GM19238 (cell line): Measurements from ENCODE around the gene CAPN8.
"Not testable (repeated sequence)": the region's sequence is repeated elsewhere in the genome, so short reads cannot be mapped to it uniquely, and the experiment has no call there.

Experiments used
- DNase-seq: peaks from one replicate; pipeline ENCODE4 v3.0.0; 2011; ENCODE audit warnings: low spot score; ENCODE audit not compliant: insufficient read length

Gene CAPN8

GRCh38 chr1:223531742-223532341 is 133.7 kb downstream of the CAPN8 start:
- no peak for DNase-seq

- DNase-seq: no peak
Observed at GRCh38 chr1:223525957-223526356, 139.5 kb downstream of the CAPN8 start.

GRCh38 chr1:223525546-223525945 is 140.0 kb downstream of the CAPN8 start:
- DNase-seq: no peak

DNA sequence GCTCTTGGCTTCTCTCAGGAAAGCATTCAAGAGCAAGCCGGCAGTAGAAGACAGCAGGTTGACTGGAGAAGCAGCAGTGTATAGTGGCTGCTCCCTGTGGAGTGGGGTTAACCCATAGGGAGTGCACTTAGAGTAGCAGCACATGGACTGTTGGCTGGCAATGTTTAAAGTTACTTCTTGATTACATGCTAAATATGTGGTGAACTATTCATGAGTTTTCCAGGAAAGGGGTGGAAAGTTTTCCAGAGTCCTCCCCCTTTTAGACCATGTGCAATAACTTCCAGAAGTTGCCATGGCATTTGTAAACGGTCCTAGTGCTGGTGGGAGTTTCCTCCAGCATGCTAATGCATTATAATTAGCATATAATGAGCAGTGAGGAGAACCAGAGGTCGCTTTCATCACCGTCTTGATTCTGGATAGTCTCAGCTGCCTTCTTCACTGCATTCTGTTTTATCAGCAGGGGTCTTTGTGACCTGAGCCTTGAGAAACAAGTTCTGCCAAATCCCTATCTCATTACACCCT is 140.5 kb downstream of the CAPN8 start:
- no peak for DNase-seq

DNA sequence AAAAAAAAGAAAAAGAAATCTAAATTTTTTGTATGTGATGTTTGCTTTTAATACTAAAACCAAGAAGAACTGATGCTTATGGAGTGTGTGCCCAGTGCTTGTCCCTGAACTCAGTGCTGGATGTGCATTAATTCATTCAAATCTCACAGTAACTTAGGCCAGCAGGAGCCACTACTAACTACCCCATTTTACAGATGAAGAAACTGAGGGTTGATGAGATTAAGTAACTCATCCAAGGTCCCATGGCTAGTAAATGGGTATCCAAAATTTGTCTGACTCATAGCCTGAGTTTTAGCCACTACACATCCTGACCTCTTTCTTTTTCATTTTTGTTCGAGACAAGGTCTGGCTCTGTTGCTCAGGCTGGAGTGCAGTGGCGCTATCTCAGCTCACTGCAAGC is 144.4 kb downstream of the CAPN8 start:
- DNase-seq: no peak

GRCh38 chr1:223520200-223520599 is 145.3 kb downstream of the CAPN8 start:
- no peak for DNase-seq

DNA sequence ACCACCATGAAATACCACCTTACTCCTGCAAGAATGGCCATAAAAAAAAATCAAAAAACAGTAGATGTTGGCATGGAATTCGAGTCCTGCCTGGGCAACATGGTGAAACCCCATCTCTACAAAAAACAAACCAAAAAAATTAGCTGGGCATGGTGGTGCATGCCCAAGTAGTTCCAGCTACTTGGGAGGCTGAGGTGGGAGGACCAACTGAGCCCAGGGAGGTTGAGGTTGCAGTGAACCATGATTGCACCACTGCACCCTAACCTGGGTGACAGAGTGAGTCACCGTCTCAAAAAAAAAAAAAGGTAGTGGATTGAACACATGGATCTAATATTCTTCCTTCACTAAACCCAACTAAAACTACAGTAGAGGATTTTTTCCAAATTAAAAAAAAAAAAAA is 146.4 kb downstream of the CAPN8 start:
- DNase-seq: no peak

DNA sequence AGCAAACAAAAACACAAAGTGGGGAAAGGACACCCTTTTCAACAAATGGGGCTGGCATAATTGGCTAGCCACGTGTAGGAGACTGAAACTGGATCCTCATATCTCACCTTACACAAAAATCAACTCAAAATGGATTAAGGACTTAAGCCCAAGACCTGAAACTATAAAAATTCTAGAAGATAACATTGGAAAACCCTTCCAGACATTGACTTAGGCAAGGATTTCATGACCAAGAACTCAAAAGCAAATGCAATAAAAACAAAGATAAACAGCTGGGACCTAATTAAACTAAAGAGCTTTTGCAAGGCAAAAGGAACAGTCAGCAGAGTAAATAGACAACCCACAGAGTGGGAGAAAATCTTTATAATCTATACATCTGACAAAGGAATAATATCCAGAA is 146.9 kb downstream of the CAPN8 start:
- not testable (repeated sequence) for DNase-seq

- DNase-seq: no peak
Observed at GRCh38 chr1:223515926-223516325, 149.6 kb downstream of the CAPN8 start.

DNA sequence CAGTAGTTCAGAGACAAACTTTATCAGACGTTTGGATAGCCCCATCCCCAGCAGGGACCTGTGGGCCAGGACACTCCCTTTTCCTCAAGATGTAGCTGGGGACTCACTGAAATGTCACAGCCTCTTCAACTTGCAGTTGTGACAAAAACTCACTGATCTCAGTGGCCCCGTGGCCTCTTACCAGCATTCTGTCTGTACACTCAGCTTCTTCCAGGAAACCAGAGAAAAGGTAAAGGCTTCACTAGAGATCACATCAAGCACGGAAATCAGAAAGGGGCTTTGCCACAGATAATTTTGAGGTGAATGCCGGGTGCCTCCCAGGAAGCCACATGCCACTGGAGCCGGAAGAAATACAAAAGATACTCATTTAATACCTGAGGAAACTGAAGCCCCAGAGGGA is 150.1 kb downstream of the CAPN8 start:
- no peak for DNase-seq

GRCh38 chr1:223514644-223515043 is 150.9 kb downstream of the CAPN8 start:
- no peak for DNase-seq

GRCh38 chr1:223513309-223513708 is 152.2 kb downstream of the CAPN8 start:
- DNase-seq: no peak

DNA sequence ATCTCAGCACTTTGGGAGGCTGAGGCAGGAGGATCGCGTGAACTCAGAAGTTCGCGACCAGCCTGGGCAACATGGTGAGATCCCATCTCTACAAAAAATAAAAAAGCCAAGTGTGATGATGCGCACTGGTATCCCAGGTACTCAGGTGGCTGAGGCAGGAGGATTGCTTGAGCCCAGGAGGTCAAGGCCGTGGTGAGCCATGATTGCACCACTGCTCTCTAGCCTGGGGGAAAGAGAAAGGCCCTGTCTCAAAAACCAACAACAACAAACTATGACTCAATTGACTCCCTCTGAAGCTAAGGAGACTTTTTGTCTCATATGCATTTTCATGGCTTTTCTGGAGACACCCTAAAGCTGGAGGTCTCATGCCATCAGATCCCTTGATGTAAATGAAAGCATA is 153.4 kb downstream of the CAPN8 start:
- DNase-seq: no peak

- DNase-seq: no peak
Observed at GRCh38 chr1:223508796-223509195, 156.7 kb downstream of the CAPN8 start.

DNA sequence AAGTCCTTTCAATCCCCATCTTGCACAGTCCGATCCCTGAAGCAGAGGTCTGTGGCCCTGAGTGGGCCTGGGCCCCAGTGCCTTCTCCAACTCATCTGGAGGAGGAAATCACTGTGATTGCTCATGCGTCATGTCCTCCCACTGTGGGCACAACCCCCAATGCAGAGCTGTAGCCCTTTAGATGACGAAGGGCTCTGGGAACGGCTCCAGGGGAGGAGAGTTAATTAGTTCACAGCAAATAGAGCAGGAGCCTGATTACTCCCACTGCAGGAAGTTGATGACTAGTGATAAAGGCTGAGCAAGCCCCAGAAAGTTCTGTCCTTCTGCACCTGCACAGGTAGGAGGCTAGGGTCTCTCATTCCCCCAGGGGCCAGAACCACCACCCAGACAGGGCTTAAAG is 160.8 kb downstream of the CAPN8 start:
- DNase-seq: no peak

GRCh38 chr1:223503348-223503747 is 162.2 kb downstream of the CAPN8 start:
- DNase-seq: no peak

- DNase-seq: no peak
Observed at GRCh38 chr1:223500560-223501425, 164.7 kb downstream of the CAPN8 start.

- no peak for DNase-seq
Observed at GRCh38 chr1:223496883-223497282, 168.6 kb downstream of the CAPN8 start.

GRCh38 chr1:223494926-223495645 is 170.4 kb downstream of the CAPN8 start:
- DNase-seq: no peak

- no peak for DNase-seq
Observed at GRCh38 chr1:223492044-223492443, 173.5 kb downstream of the CAPN8 start.
